NOMO-1 treated with DMSO at 0.1 percent for 48 hours (cell line): ENCODE measurements around the gene GRIN3B.

ENCODE experiments used
- DNase-seq: peaks from one replicate; lab custom pipeline; 2025; ENCODE audit not compliant: unreplicated experiment; lab: John Stamatoyannopoulos, UW

GRIN3B gene

DNA sequence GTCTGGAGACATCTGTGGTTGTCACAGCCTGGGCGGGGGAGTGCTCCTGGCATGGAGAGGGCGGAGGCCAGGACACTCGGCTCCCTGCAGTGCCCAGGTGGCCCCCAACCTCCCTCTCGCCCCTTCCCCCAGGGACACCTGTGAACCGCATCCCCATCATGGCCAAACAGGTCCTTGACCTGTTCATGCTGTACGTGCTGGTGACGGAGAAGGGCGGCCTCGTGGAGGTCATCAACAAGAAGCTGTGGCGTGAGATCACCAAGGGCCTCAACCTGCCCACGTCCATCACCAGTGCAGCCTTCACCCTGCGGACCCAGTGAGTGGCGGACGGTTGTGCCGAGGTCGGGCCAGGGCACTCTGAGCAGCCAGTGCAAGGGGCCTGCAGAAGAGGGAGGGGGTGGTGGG is 36.1 kb upstream of the GRIN3B start:
- DNase-seq: no peak

DNA sequence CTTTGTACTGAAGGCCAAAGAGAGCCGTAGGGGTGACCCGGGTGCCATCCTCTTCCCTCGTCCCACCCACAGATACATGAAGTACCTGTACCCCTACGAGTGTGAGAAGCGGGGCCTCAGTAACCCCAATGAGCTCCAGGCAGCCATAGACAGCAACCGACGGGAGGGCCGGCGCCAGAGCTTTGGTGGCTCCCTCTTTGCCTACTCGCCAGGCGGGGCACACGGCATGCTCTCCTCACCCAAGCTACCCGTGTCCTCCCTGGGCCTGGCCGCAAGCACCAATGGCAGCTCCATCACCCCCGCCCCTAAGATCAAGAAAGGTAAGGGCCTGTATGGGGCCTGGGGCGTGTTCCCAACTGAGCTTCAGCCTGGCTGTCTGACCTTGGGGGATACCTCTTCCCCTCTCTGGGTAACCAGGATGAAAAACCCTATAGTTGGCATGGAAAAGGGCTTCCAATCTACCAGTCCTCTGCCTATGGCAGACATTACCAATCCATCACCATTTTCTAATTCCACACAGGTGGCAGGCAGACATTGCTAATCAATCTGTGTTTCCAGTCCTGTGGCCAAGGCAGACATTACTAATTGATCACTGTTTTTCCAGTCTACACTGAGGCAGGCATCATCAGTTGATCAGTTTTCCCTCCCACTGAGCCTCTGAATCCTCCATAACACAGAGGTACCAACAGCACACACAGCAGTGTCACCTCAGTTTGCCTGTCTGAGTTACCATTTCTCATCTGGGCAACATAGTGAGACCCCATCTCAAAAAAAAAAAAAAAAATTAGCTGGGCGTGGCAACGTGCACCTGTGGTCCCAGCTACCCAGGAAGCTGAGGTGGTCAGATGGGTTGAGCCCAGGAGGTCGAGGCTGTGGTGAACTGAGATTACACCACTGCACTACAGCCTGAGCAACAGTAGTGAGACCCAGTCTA is 35.2 kb upstream of the GRIN3B start:
- DNase-seq: no peak

DNA sequence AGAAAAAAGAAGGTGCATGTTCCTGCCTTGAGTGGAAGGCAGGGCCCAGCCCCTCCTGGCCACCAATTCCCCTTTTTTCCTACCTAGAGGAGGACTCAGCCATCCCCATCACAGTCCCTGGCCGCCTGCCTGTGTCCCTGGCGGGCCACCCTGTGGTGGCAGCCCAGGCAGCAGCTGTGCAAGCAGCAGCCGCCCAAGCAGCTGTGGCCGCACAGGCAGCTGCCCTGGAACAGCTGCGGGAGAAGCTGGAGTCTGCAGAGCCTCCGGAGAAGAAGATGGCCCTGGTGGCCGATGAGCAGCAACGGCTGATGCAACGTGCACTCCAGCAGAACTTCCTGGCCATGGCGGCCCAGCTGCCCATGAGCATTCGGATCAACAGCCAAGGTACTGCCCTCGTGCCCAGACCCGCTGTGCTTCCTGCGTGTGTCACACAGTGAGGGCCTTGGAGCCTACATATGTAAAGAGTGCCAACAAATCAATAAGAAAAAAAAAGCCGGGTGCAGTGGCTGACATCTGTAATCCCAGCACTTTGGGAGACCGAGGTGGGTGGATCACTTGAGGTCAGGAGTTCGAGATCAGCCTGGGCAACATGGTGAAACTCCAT is 33.6 kb upstream of the GRIN3B start:
- DNase-seq: no peak

DNA sequence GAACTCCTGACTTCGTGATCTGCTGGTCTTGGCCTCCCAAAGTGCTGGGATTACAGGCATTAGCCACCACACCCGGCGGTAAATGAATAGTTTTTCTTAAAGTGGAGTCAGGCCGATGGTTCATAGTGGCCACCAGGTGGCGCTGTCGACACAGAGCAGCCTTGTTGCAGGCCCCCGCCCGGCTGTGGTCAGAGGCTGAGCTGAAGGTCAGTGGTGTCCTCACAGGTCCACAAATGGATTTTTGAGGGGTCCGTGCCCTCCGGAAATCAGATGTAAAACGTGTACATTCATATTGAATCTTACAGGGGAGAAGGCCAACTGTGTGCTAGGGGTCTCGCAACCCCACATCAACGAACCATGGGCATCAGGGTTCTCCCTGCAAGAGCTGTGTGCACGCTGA is 29.5 kb upstream of the GRIN3B start:
- no peak for DNase-seq

DNA sequence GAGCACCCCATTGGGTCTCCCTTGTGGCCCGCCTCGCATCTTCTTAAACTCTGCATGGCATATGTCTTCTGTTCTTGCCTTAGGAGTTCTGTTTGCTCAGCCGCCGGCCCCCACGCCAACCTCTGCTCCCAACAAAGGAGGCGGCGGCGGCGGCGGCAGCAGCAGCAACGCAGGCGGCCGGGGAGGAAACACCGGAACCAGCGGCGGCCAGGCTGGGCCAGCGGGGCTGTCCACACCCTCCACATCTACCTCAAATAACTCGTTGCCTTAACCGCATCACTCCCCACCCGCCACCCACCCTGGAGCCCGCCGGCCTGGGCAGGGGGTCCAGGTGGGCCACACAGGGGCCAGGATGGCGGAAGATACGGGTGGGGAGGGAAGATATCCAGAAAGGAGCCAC is 28.4 kb upstream of the GRIN3B start:
- no peak for DNase-seq

DNA sequence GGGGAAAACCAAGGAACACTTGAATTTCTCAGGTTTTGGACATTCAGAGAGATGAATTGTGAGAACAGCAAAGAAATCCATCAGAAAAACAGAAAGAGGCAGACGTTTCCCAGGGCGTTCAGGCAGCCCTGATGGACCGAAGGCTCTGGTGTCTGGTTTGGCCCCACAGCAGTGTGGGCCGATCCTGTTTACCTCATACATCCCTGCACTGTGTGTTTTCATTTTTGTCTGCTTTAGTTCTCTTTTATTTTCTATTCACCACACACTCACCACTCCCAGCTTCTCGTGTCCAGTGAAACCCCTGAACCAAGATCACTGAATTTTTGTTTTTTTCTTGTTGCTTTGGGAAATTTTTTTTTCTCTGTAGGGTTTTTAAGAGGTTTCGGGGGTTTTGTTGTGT is 27.9 kb upstream of the GRIN3B start:
- DNase-seq: no peak

DNA sequence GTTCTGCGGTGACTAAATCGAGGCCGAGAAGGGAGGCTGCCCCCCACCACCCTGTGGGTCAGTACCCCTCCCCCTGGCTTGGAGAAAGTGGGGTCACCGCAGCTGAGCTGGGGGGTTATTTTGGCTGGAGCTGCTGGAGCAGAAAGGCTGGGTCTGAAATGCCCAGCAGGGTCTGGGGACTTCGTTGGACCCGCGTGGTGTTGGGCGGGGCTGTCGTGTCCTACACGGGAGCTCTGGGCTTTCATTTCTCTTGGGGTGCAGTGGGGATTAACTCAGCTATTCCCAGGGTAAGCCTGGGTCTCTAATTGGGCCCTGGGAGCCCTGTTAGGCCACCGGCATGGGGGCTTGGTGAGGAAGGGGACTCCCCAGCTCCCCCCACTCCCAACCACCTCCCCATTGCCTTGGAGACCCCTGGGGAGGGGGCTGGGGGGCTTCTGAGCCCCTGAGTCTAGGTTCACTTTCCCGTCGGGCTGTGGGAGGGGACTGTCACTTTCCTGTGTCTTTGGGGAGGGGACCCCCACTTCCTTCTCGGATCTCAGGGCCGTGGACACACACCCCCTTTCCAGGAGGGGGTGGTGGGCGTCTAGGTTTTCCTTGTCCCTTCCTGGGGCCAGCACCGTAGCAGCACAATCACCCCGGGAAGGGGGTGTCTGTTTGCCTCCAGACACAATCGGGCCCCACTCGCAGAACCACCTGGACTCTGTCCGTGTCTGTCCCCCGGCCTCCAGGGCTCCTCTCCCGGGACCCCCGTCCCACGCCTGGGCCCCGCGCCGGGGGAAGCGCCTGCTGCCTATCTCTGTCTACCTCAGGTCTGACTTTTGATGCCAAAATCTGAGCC is 26.3 kb upstream of the GRIN3B start:
- DNase-seq: no peak

DNA sequence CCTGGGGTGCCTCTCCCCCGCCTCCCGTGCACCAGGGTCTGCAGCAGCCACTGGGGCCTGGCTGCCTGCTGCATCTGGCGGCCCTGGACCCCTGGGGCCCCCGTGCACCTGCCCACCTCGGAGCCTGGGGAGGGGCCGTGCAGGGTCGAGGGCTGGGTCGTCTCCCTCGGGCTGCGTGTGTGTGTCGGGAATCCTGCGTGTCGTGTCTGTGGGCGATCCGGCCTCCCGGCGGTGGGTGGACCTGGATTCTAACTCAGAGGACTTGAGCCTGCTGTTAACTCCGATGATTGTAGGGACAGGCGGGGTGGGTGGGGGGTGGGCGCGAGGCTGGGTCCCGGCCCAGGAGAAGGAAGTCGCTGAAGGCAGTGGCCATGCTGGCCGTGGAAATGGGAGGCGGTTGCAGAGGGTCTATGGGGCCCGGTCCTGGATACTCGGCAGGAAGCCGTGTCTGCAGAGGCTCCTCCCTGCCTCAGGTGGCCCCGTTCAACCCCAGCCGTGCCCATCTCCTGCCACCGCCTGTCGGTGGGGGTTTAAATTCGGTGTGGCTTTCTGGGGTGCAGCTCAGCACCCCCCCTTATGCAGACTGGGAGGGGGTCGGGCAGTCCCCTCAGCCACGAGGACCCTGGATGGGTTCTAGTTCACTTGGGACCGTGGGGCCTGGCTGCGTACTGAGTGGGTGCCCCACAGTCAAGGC is 25.5 kb upstream of the GRIN3B start:
- DNase-seq: no peak

DNA sequence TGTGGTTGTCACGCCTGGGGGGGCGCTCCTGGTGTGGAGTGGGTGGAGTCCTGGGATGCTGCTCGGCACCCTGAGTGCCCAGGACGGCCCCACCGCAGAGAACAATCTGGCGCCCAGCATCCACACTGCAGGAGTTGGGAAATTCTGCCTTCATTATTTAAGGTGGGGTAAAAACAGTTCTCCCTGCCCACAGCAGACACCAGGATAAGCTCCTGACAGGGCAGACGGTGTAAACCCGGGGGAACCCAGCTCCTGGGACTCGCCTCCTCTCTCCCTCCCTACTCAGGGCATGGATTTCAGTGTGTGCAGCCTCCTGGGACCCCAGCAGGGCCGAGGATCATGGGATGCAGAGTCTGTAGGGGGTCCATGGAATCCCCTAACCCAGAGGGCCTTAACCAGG is 23.7 kb upstream of the GRIN3B start:
- DNase-seq: no peak

DNA sequence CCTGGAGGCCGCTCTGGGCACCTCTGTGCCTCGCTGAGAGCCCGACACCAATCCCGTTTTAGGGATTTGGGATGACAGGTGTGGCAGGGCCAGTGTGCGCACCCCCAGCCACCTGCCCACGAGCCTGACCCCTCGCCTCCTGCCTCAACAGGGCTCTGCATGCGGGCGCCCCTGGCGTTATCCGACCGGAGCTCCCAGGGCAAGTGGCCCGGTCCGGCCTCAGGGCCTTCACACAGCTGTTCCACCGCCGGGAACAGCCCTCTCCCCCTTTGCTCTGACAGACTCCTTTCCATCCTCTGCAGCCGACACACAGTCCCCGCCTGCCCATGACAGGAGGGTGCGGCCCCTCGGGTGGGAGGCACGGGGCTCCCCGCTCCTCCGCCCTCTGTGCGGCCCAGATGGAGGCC is 23.2 kb upstream of the GRIN3B start:
- DNase-seq: no peak

DNA sequence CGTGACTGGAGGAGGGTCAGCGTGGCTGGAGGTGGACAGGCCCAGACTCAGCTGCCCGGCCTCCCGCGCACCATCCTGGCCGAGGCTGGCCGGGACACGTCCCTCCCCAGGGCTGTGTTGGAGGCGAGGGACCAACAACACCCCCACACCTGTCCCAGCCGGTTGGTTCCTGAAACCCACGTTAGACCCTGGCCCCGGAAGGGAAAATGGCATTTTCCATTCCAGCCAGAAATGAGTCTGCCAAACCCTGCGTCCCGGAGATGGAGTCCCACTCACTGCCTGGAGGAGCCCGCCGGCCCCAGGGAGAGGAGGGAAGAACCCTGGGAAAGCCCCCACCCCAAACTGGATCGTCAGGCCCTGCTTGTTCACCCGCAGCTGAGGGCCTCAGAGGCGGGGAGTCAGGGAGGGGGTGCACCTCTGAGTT is 20.9 kb upstream of the GRIN3B start:
- no peak for DNase-seq

DNA sequence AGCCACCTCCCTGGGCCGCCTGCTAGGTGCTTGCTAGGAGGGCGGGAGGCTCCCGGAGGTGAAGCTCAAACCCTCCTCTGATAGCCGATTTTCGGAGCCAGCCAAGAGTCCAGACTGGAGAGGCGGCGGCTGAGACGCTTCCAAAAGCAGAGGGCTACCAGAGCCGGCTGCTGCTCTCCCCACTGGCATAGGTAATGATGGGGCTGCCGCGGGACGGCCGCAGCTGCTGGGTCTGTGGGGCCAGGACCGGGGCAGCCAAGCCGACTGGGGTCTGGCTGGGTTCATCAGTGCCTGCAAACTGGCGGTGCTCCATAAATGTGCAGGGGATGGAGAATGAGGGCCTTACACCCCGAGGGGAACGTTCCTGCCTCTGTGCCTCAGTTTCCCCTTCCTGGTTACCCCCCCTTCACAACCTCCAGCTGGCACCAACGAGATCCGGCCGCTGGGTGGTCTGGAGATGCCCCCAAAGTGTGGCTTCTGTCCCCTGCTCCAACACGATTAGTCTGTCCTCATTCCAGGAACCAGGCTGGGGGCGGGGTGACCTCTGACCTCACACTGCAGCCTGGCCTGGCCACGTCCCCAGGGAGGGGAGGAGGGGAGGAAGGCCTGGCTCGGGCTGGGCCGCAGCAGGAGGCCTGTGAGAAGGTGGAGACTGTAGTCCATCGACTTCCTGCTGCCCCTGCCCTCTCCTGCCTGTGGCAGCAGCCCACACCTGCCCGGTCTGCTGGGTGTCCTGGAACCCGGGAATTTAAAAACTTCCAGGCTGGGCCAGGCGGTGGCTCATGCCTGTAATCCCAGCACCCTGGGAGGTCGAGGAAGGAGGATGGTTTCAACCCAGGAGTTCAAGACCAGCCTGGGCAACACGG is 19.9 kb upstream of the GRIN3B start:
- DNase-seq: no peak

DNA sequence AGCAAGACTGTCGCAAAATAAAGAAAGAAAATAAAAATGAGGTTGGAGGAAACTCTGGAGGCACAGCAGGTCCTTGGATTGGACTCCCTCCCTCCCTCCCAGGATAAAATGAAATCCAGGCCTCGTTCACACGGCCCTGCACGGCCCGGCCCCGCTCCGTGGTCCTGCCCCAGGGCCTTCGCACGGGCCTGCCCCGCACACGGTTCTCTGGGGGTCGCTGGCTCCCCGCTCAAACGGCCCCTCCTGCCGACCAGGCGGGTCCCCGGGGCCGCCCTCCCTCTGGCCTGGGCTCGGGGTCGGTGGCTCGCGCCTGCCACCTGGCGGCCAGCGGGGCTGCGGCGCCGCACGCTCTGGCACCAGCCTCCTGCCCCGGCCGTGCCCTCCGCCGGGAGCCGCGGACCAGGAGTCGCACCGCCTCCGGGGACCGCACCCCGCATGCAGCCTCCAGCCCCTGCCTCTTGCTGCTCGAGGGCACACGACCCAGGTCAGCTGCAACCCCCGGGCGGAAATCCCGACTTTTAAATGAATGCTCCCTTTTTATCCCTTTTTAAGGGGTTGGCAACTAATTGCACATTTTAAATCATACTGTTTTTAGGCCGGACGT is 17.6 kb upstream of the GRIN3B start:
- peak; percentile 54 for DNase-seq

DNA sequence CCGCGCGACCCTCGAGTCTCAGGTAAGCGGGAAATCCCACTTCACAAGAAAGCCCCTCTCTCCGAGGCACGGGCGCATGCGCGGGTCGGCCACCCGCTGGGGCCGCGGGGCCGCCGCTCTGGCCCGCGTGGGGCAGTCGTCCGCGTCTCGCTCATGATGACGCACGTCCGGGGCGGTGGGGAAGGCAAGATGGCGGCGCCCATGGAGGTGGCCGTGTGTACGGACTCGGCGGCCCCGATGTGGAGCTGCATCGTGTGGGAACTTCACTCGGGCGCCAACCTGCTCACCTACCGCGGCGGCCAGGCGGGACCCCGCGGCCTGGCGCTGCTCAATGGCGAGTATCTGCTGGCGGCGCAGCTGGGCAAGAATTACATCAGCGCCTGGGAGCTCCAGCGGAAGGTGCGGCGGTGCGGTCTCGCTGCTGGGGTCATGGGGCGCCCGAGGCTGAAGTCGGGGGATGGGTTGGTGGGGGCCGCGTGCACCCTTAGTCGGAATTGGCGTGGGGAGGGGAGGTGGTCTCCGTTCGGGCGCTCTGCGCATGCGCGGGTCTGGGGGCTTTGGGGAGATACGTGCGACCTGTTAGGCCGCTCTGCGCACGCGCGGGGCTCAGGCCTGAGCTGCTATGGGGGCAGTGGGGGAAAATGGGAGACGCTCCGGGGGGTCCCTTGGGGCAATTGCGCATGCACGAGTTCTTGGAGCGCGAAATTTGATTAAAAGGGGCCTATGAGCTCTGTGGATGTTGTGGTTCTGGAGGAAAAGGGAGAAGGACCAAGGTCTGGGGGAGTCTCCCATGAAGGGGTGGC is 15.9 kb upstream of the GRIN3B start, which contains the start of gene WDR18:
WDR18 (plus strand) TSS at position 181 of the 803 bp plus-strand sequence; CDS start at position 190, 9 bp downstream.
- DNase-seq: peak; percentile 80

DNA sequence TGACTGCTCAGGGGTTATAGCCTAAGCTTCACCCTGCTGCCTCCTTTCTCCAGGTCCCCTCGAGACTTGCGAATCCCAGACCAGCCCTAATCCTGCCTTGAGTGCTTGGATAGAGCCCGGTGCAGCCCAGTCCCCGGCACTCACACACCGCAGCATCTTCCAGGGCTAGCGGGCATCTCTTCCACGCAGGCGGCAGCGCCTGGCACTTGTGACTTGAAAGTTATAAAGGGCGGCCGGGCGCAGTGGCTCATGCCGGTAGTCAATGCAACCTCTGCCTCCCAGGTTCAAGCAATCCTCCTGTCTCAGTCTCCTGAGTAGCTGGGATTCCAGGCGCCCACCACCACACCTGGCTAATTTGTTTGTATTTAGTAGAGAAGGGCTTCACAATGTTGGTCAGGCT is 14.1 kb upstream of the GRIN3B start:
- DNase-seq: no peak

DNA sequence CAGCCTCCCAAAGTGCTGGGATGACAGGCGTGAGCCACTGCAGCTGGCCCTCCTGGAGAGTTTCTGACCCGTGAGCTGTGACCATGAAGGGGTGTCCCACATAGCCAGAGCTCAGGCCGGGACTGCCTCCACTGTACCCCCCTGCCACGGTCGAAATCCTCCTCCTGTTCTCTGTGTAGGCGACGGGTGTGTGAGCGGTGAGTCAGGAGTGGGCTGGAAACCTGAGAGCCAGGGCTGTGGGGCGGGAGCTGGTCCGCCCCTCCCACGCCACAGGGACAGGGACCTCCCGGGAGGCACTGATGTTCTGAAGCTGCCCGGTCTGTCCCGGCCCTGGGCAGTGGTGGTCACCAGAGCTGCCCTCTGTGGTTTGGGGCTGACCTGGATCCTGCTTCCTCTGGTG is 12.1 kb upstream of the GRIN3B start:
- DNase-seq: no peak

DNA sequence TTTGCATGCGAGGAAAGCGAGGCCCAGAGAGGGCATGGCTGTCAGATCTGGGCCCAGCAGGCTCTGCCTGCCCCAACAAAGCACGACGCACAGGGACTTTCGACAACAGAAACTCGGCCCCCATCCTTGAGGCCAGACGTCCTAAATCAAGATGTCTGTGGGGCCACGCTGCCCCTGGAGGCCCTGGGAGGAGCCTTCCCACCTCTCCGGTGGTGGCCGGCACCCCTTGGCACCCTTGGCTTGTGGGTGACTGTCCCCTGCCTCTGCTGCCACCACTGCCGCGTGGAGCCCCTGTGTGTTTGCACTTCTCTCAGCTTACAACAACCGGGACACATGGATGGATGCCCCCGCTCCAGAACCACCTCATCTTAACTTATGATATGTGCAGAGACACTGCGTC is 11.7 kb upstream of the GRIN3B start:
- DNase-seq: no peak

DNA sequence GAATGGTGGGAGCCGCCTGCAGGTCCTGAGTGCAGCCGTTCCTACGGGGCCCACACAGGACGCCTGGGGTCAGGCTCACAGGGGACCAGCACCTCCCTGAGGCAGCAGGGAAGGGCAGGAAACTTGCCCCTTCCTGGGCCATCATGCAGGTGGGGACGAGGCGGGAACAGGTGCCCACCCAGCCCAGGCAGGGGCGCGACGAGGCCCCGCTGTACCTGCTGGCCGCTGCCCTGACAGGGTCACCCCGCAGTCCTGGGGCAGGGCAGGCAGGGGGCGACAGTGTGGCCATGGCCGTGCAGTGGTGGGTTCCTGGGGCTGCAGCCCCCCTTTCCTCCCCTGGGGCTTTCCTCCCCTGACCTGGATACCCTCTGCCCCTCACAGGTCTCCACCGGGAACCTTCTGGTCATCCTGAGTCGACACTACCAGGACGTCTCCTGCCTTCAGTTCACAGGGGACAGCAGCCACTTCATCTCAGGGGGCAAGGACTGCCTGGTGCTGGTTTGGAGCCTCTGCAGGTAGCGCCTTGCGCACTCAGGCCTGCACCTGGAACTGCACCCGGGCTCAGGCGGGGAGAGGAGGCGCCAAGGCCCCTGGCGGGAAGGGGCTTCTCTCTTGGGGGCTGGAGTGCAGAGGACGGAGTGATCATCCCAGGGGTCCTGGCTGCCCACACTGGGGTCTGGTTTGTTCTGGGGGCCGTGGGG is 10.7 kb upstream of the GRIN3B start:
- DNase-seq: no peak
